HEK293 (cell line): Measurements from ENCODE around the gene BBS10.

Source experiments
- CTCF ChIA-PET: fragments of 350-600 bp; formaldehyde crosslinking; extraction: SDS; loops from one replicate; lab custom pipeline; 2021; ENCODE audit warnings: antibody characterized with exemption; lab: Yijun Ruan, JAX
- POLR2A ChIA-PET: fragments of 300-600 bp; formaldehyde crosslinking; extraction: SDS; loops from one replicate; lab custom pipeline; 2020; ENCODE audit warnings: antibody characterized with exemption, inconsistent platforms; lab: Yijun Ruan, JAX
- H3K27ac ChIP-seq: fragments of 200-500 bp; sonication (Bioruptor generic); 2 replicates; pipeline ENCODE4 v1.5.1; 2014; ENCODE audit warnings: low read depth, low read length, control low read depth, inconsistent platforms; ENCODE audit errors: extremely low read depth
- H3K36me3 ChIP-seq, 2 experiments: fragments of 200-500 bp in 1 of 2; sonication (Bioruptor generic) in 1 of 2; 1 replicate in 1 of 2; 2 replicates in 1 of 2; pipeline ENCODE4 v1.5.1; 2014 to 2017; ENCODE audit warnings: inconsistent platforms in 2 of 2, low read length in 2 of 2; ENCODE audit not compliant: control insufficient read depth in 2 of 2, insufficient read depth in 1 of 2
- H3K4me1 ChIP-seq: fragments of 200-500 bp; sonication (Bioruptor generic); 2 replicates; pipeline ENCODE4 v1.5.1; 2014; ENCODE audit warnings: mild to moderate bottlenecking, low read length, inconsistent platforms; ENCODE audit not compliant: control insufficient read depth, insufficient read depth
- H3K4me3 ChIP-seq: 2 replicates; pipeline ENCODE4 v1.5.1; 2011; ENCODE audit warnings: low read depth, mild to moderate bottlenecking, control low read depth, low read length, moderate library complexity
- H3K9me3 ChIP-seq: fragments of 200-500 bp; sonication (Bioruptor generic); 2 replicates; pipeline ENCODE4 v1.5.1; 2014; ENCODE audit warnings: low read depth, low read length, inconsistent platforms; ENCODE audit not compliant: control insufficient read depth, insufficient read depth
- BCL11A ChIP-seq: fragments of 450-650 bp; formaldehyde crosslinking; IDR thresholded peaks from 2 replicates; pipeline ENCODE4 v1.5.1; 2016; ENCODE audit warnings: low read depth, missing biosample characterization, missing genetic modification characterization
- HOXA7 ChIP-seq: sonication (generic); formaldehyde crosslinking; IDR thresholded peaks from 2 replicates; pipeline ENCODE4 v1.8.1; 2022; ENCODE audit warnings: missing genetic modification reagents, borderline replicate concordance
- PATZ1 ChIP-seq: fragments of 450-650 bp; formaldehyde crosslinking; IDR thresholded peaks from 2 replicates; pipeline ENCODE4 v1.5.1; 2016; ENCODE audit warnings: missing biosample characterization, missing genetic modification characterization
- PRDM2 ChIP-seq: fragments of 450-650 bp; formaldehyde crosslinking; IDR thresholded peaks from 2 replicates; pipeline ENCODE4 v1.5.1; 2016; ENCODE audit warnings: missing biosample characterization, missing genetic modification characterization, borderline replicate concordance
- SCRT1 ChIP-seq: fragments of 450-650 bp; formaldehyde crosslinking; IDR thresholded peaks from 2 replicates; pipeline ENCODE4 v1.5.1; 2016; ENCODE audit warnings: missing biosample characterization, missing genetic modification characterization, borderline replicate concordance
- ZBTB17 ChIP-seq: fragments of 450-650 bp; formaldehyde crosslinking; IDR thresholded peaks from 2 replicates; pipeline ENCODE4 v1.5.1; 2016; ENCODE audit warnings: missing biosample characterization, missing genetic modification characterization
- ZNF214 ChIP-seq: fragments of 450-650 bp; formaldehyde crosslinking; IDR thresholded peaks from 2 replicates; pipeline ENCODE4 v1.5.1; 2017; ENCODE audit warnings: missing biosample characterization, mild to moderate bottlenecking, missing genetic modification characterization, borderline replicate concordance
- ZNF274 ChIP-seq, 2 experiments: fragments of 200-500 bp in 1 of 2; fragments of 450-650 bp in 1 of 2; sonication (Bioruptor generic) in 1 of 2; formaldehyde crosslinking in 1 of 2; IDR thresholded peaks; 2 replicates each; pipeline versions ENCODE4 v1.5.1 to v1.6.1; 2014 to 2016; ENCODE audit warnings: borderline replicate concordance in 1 of 2, inconsistent platforms in 1 of 2, low read length in 1 of 2, missing biosample characterization in 1 of 2, missing genetic modification characterization in 1 of 2
- ZNF311 ChIP-seq: fragments of 450-650 bp; formaldehyde crosslinking; IDR thresholded peaks from 2 replicates; pipeline ENCODE4 v1.5.1; 2017; ENCODE audit warnings: missing biosample characterization, missing genetic modification characterization, borderline replicate concordance
- ZNF362 ChIP-seq: fragments of 450-650 bp; formaldehyde crosslinking; IDR thresholded peaks from 2 replicates; pipeline ENCODE4 v1.5.1; 2016; ENCODE audit warnings: missing biosample characterization, missing genetic modification characterization
- ZNF391 ChIP-seq: fragments of 450-650 bp; formaldehyde crosslinking; IDR thresholded peaks from 2 replicates; pipeline ENCODE4 v1.5.1; 2016; ENCODE audit warnings: low read depth, missing biosample characterization, missing genetic modification characterization, borderline replicate concordance
- ZNF514 ChIP-seq: fragments of 450-650 bp; formaldehyde crosslinking; IDR thresholded peaks from 2 replicates; pipeline ENCODE4 v1.5.1; 2016; ENCODE audit warnings: missing biosample characterization, missing genetic modification characterization
- ZNF660 ChIP-seq: fragments of 450-650 bp; IDR thresholded peaks from 2 replicates; pipeline ENCODE4 v1.5.1; 2018; ENCODE audit warnings: missing biosample characterization, mild to moderate bottlenecking, missing genetic modification characterization
- ZNF664 ChIP-seq: fragments of 450-650 bp; formaldehyde crosslinking; IDR thresholded peaks from 2 replicates; pipeline ENCODE4 v1.5.1; 2016; ENCODE audit warnings: missing biosample characterization, missing genetic modification characterization
- ZNF791 ChIP-seq: fragments of 450-650 bp; formaldehyde crosslinking; IDR thresholded peaks from 2 replicates; pipeline ENCODE4 v1.5.1; 2016; ENCODE audit warnings: missing biosample characterization, missing genetic modification characterization

The BBS10 gene

GRCh38 chr12:76318773-76319594 lies 29.2 kb downstream of the BBS10 start:
- H3K36me3 ChIP-seq, result no peaks in the 10 kb centered on the region
- no peaks in the 10 kb centered on the region for H3K4me1 ChIP-seq
- POLR2A ChIA-PET, result no interaction called here
- no peak overlapping the region for H3K27ac ChIP-seq
- no peak overlapping the region for H3K4me3 ChIP-seq
- H3K9me3 ChIP-seq, result no peaks in the 10 kb centered on the region
- TF ChIP-seq ZBTB17 (peak; percentile 66; the same call in 1 of the 2 replicates), ZNF391 (tag by site-specific recombination) (no peak), ZNF274 (IDR thresholded peaks at IDR 0.05; ENCODE audit: low read length) (no peak), ZNF274 (tag by site-specific recombination; IDR thresholded peaks at IDR 0.05; ENCODE audit: borderline replicate concordance) (no peak), ZNF660 (no peak), HOXA7 (CRISPR knock-in tag) (no peak), ZNF362 (tag by site-specific recombination) (0 out of 2 replicates have a peak, but pooled peaks have one; percentile 27), ZNF514 (tag by site-specific recombination) (no peak), ZNF311 (no peak), ZNF791 (tag by site-specific recombination) (no peak), PRDM2 (tag by site-specific recombination) (no peak), SCRT1 (no peak), ZNF214 (tag by site-specific recombination) (no peak), ZNF664 (tag by site-specific recombination) (peak; percentile 81), BCL11A (tag by site-specific recombination) (no peak), PATZ1 (tag by site-specific recombination) (no peak)
- TF ChIP-seq, all 188 proteins: peak for 3
- CTCF ChIA-PET, result interaction anchor here (0.6 to 0.7 kb wide), 2 partner anchors 126 to 351 kb away, joined by 3 read pairs; no protein-coding TSS in a partner anchor
